ENCODE results near the gene CHD9. TPM values are rescaled to one million over a fixed set of nuclear protein-coding genes. Genes with fewer than 3 reads are reported as not detected.
A peak's percentile ranks its signal among the peaks of the same experiment; 100 is the strongest.

Gene CHD9
- total RNA-seq, 4 donors from 2014 or later, result 37.4 to 112 (median 64.4) TPM

GRCh38 chr16:53099318-53100130 is 44.7 kb downstream of the CHD9 start:
- peak overlapping the region; percentile 93 to 98 (median 96) for H3K27ac ChIP-seq
- no peaks in the 10 kb centered on the region for H3K9me3 ChIP-seq
- no peaks in the 10 kb centered on the region for H3K36me3 ChIP-seq
- H3K27me3 ChIP-seq, result no peaks in the 10 kb centered on the region
- in situ Hi-C loops (cut with MboI; ENCODE audit: low pct_ligation_motif_present in 1 of 4, low pct_unique_long_range_greater_than_20kb in 1 of 4, low sequenced_read_pairs in 3 of 4), result no loop called here
- DNase-seq, result peak; percentile 94
- peak overlapping the region; percentile 10 to 47 (median 24) for H3K4me3 ChIP-seq
- TF ChIP-seq POLR2AphosphoS5 (IDR thresholded peaks at IDR 0.05), result peak in 2 of 3 donors; percentile 74 to 83
- TF ChIP-seq CTCF (IDR thresholded peaks at IDR 0.05), result no peak
- peak; percentile 78 for TF ChIP-seq POLR2A (IDR thresholded peaks at IDR 0.05)
- H3K4me1 ChIP-seq, result peaks cover 26 to 69% (median 41%) of the 10 kb centered on the region in 4 donors
- intact Hi-C loops (cut with DNase I; ENCODE audit: low total_unique reads), result no loop called here
- WGBS, 2 donors (ENCODE audit: low coverage in 1 of 2), result 2% methylated on average over 21 of the region's 26 CpGs; no CpG with 5 or more reads in 1 of the 2 donors

GRCh38 chr16:53100131-53100748 is 45.4 kb downstream of the CHD9 start:
- peaks cover 26 to 62% (median 35%) of the 10 kb centered on the region in 4 donors for H3K4me1 ChIP-seq
- peak overlapping the region; percentile 93 to 98 (median 96) for H3K27ac ChIP-seq
- no peaks in the 10 kb centered on the region for H3K36me3 ChIP-seq
- H3K27me3 ChIP-seq, result no peaks in the 10 kb centered on the region
- intact Hi-C loops (cut with DNase I; ENCODE audit: low total_unique reads) (no loop called here), in situ Hi-C loops (cut with MboI; ENCODE audit: low pct_ligation_motif_present in 1 of 4, low pct_unique_long_range_greater_than_20kb in 1 of 4, low sequenced_read_pairs in 3 of 4) (no loop called here)
- 58 to 59% methylated on average over 9 of the region's 9 CpGs for WGBS, 2 donors (ENCODE audit: low coverage in 1 of 2)
- no peak for TF ChIP-seq POLR2A (IDR thresholded peaks at IDR 0.05)
- TF ChIP-seq CTCF (IDR thresholded peaks at IDR 0.05), result no peak
- TF ChIP-seq POLR2AphosphoS5 (IDR thresholded peaks at IDR 0.05), result no peak
- TF ChIP-seq EP300 (IDR thresholded peaks at IDR 0.05; ENCODE audit: low read depth), result no peak
- H3K9me3 ChIP-seq, result no peaks in the 10 kb centered on the region
- peak overlapping the region in 3 of 4 donors; percentile 24 to 47 (median 24) for H3K4me3 ChIP-seq
- no peak for DNase-seq

GRCh38 chr16:53100889-53101288 is 46.1 kb downstream of the CHD9 start:
- Histone ChIP-seq H3K36me3 (no peaks in the 10 kb centered on the region), H3K27ac (peak overlapping the region; percentile 93 to 98 (median 96)), H3K4me3 (no peak overlapping the region), H3K4me1 (peaks cover 26 to 62% (median 35%) of the 10 kb centered on the region in 4 donors), H3K27me3 (no peaks in the 10 kb centered on the region), H3K9me3 (no peaks in the 10 kb centered on the region)
- in situ Hi-C loops (cut with MboI; ENCODE audit: low pct_ligation_motif_present in 1 of 4, low pct_unique_long_range_greater_than_20kb in 1 of 4, low sequenced_read_pairs in 3 of 4) (no loop called here), intact Hi-C loops (cut with DNase I; ENCODE audit: low total_unique reads) (no loop called here)
- DNase-seq, result no peak
- 38% methylated on average over 1 of the region's 1 CpG for WGBS, 2 donors (ENCODE audit: low coverage in 1 of 2)
- TF ChIP-seq POLR2A (IDR thresholded peaks at IDR 0.05) (no peak), CTCF (IDR thresholded peaks at IDR 0.05) (no peak), POLR2AphosphoS5 (IDR thresholded peaks at IDR 0.05) (no peak), EP300 (IDR thresholded peaks at IDR 0.05; ENCODE audit: low read depth) (no peak)

- Histone ChIP-seq H3K27me3 (no peaks in the 10 kb centered on the region), H3K4me3 (no peak overlapping the region), H3K9me3 (no peaks in the 10 kb centered on the region), H3K27ac (no peak overlapping the region), H3K36me3 (no peaks in the 10 kb centered on the region), H3K4me1 (peaks cover 18 to 39% (median 23%) of the 10 kb centered on the region in 4 donors)
- 54% methylated on average over 4 of the region's 4 CpGs for WGBS, 2 donors (ENCODE audit: low coverage in 1 of 2)
- no peak for DNase-seq
- in situ Hi-C loops (cut with MboI; ENCODE audit: low pct_ligation_motif_present in 1 of 4, low pct_unique_long_range_greater_than_20kb in 1 of 4, low sequenced_read_pairs in 3 of 4) (no loop called here), intact Hi-C loops (cut with DNase I; ENCODE audit: low total_unique reads) (no loop called here)
- no peak for TF ChIP-seq EP300 (IDR thresholded peaks at IDR 0.05; ENCODE audit: low read depth)
- no peak for TF ChIP-seq POLR2AphosphoS5 (IDR thresholded peaks at IDR 0.05)
- no peak for TF ChIP-seq POLR2A (IDR thresholded peaks at IDR 0.05)
- no peak for TF ChIP-seq CTCF (IDR thresholded peaks at IDR 0.05)
Measured at GRCh38 chr16:53103811-53104210, 49.0 kb downstream of the CHD9 start.
